ENCODE measurements around the gene ZNF473.
"Not testable (repeated sequence)": the region's sequence is repeated elsewhere in the genome, so short reads cannot be mapped to it uniquely, and the experiment has no call there.

Gene ZNF473

GRCh38 chr19:50051228-50051895, 25.6 kb downstream of the ZNF473 start:
- FAIRE-seq = not testable (repeated sequence)

GRCh38 chr19:50051964-50052363, 26.2 kb downstream of the ZNF473 start:
- no peak for FAIRE-seq

GRCh38 chr19:50053119-50053518, 27.3 kb downstream of the ZNF473 start:
- FAIRE-seq = no peak

GRCh38 chr19:50058425-50058824, 32.6 kb downstream of the ZNF473 start:
- FAIRE-seq = no peak

- FAIRE-seq = no peak
Observed at GRCh38 chr19:50059045-50059444, 33.2 kb downstream of the ZNF473 start.

- no peak for FAIRE-seq
Observed at GRCh38 chr19:50060107-50060506, 34.3 kb downstream of the ZNF473 start.

GRCh38 chr19:50061650-50062049, 35.8 kb downstream of the ZNF473 start:
- FAIRE-seq = no peak

GRCh38 chr19:50065938-50066337, 40.1 kb downstream of the ZNF473 start:
- FAIRE-seq = no peak

- FAIRE-seq = no peak
Observed at GRCh38 chr19:50067575-50067974, 41.8 kb downstream of the ZNF473 start.

GRCh38 chr19:50068382-50068781, 42.6 kb downstream of the ZNF473 start:
- FAIRE-seq = not testable (repeated sequence)

- FAIRE-seq = not testable (repeated sequence)
Observed at GRCh38 chr19:50075076-50075475, 49.3 kb downstream of the ZNF473 start.

GRCh38 chr19:50075644-50076372, 50.0 kb downstream of the ZNF473 start:
- FAIRE-seq = not testable (repeated sequence)

- not testable (repeated sequence) for FAIRE-seq
Observed at GRCh38 chr19:50076581-50077355, 51.0 kb downstream of the ZNF473 start.

GRCh38 chr19:50079014-50079413, 53.2 kb downstream of the ZNF473 start:
- FAIRE-seq = not testable (repeated sequence)

GRCh38 chr19:50084440-50084839, 58.6 kb downstream of the ZNF473 start:
- FAIRE-seq = not testable (repeated sequence)

GRCh38 chr19:50087153-50087552, 61.3 kb downstream of the ZNF473 start:
- FAIRE-seq = not testable (repeated sequence)

- FAIRE-seq = not testable (repeated sequence)
Observed at GRCh38 chr19:50090706-50091105, 64.9 kb downstream of the ZNF473 start.

GRCh38 chr19:50091786-50092185, 66.0 kb downstream of the ZNF473 start:
- not testable (repeated sequence) for FAIRE-seq

GRCh38 chr19:50092597-50092996, 66.8 kb downstream of the ZNF473 start:
- not testable (repeated sequence) for FAIRE-seq

GRCh38 chr19:50097884-50098283, 72.1 kb downstream of the ZNF473 start:
- FAIRE-seq = not testable (repeated sequence)

GRCh38 chr19:50098892-50099291, 73.1 kb downstream of the ZNF473 start:
- FAIRE-seq = not testable (repeated sequence)

- not testable (repeated sequence) for FAIRE-seq
Observed at GRCh38 chr19:50099696-50100095, 73.9 kb downstream of the ZNF473 start.

- FAIRE-seq = not testable (repeated sequence)
Observed at GRCh38 chr19:50100946-50101345, 75.1 kb downstream of the ZNF473 start.
